H1 (cell line): Measurements from ENCODE around the gene P2RX7. TPM values are rescaled to one million over a fixed set of nuclear protein-coding genes. Genes with fewer than 3 reads are reported as not detected.

Experiments
- CTCF ChIA-PET: fragments of 300-600 bp; sonication (Branson Sonifier 250); formaldehyde crosslinking; loops from one replicate; lab custom pipeline; 2021; ENCODE audit not compliant: partially characterized antibody; lab: Charles Lee
- POLR2A ChIA-PET: fragments of 300-600 bp; sonication (Branson Sonifier 250); formaldehyde crosslinking; loops from one replicate; lab custom pipeline; 2021; ENCODE audit warnings: inconsistent platforms; ENCODE audit not compliant: partially characterized antibody; lab: Charles Lee
- DNase-seq, 2 experiments: peaks; one replicate each; pipeline versions ENCODE4 v3.0.0 to v3.0.0-alpha.2; 2010 to 2022; ENCODE audit warnings: low spot score in 2 of 2, low read depth in 1 of 2, mixed read lengths in 1 of 2
- FAIRE-seq: peaks from 2 replicates; lab custom pipeline; 2011; peaks lifted over from hg19 to GRCh38; lab: Jason Lieb, UNC
- H2AFZ ChIP-seq: 2 replicates; pipeline ENCODE4 v1.8.1; 2012; ENCODE audit warnings: low read length, inconsistent platforms
- H2AK5ac ChIP-seq: 2 replicates; pipeline ENCODE4 v1.6.1; 2013; ENCODE audit warnings: low read depth, low read length
- H2BK120ac ChIP-seq: replicated peaks from 2 replicates; pipeline ENCODE3; 2013; ENCODE audit warnings: low read depth, low read length, inconsistent platforms
- H2BK12ac ChIP-seq: 2 replicates; pipeline ENCODE4 v1.6.1; 2013; ENCODE audit warnings: low read depth, low read length
- H2BK15ac ChIP-seq: 2 replicates; pipeline ENCODE4 v1.6.1; 2013; ENCODE audit warnings: low read length
- H2BK20ac ChIP-seq: 2 replicates; pipeline ENCODE4 v1.6.1; 2013; ENCODE audit warnings: low read length
- H2BK5ac ChIP-seq: 2 replicates; pipeline ENCODE4 v1.6.1; 2013; ENCODE audit warnings: low read depth, low read length
- H3K14ac ChIP-seq: 2 replicates; pipeline ENCODE4 v1.6.1; 2013; ENCODE audit warnings: inconsistent platforms; ENCODE audit not compliant: insufficient read length
- H3K18ac ChIP-seq: 2 replicates; pipeline ENCODE4 v1.6.1; 2013; ENCODE audit warnings: low read length; ENCODE audit errors: extremely low read depth
- H3K23ac ChIP-seq: 2 replicates; pipeline ENCODE4 v1.6.1; 2013; ENCODE audit warnings: inconsistent platforms; ENCODE audit not compliant: insufficient read length
- H3K23me2 ChIP-seq: 2 replicates; pipeline ENCODE4 v1.6.1; 2013; ENCODE audit warnings: low read depth, low read length
- H3K27ac ChIP-seq: 2 replicates; pipeline ENCODE4 v1.6.1; 2011; ENCODE audit warnings: low read depth, low read length, inconsistent platforms
- H3K27me3 ChIP-seq, 4 experiments: replicated peaks in 1 of 4; 1 replicate in 1 of 4; 2 replicates in 3 of 4; pipeline versions ENCODE4 v1.6.1 to v1.8.1; 2011 to 2013; ENCODE audit warnings: low read length in 3 of 4, mild to moderate bottlenecking in 3 of 4, inconsistent platforms in 2 of 4, mixed read lengths in 2 of 4, moderate library complexity in 1 of 4; ENCODE audit not compliant: control insufficient read depth in 3 of 4, insufficient read depth in 3 of 4; ENCODE audit errors: extremely low read depth in 1 of 4
- H3K36me3 ChIP-seq, 4 experiments: 2 replicates each; pipeline versions ENCODE4 v1.6.1 to v1.8.1; 2011 to 2013; ENCODE audit warnings: mild to moderate bottlenecking in 4 of 4, low read length in 3 of 4, moderate library complexity in 2 of 4, control low read depth in 1 of 4, inconsistent platforms in 1 of 4; ENCODE audit not compliant: insufficient read depth in 4 of 4, control insufficient read depth in 2 of 4
- H3K4ac ChIP-seq: replicated peaks from 2 replicates; pipeline ENCODE3; 2013; ENCODE audit warnings: low read length, low read depth, mixed read lengths, inconsistent platforms; ENCODE audit not compliant: insufficient read length
- H3K4me1 ChIP-seq, 4 experiments: replicated peaks in 1 of 4; 1 replicate in 1 of 4; 2 replicates in 3 of 4; pipeline versions ENCODE4 v1.6.1 to v1.8.1; 2011 to 2013; ENCODE audit warnings: low read length in 3 of 4, inconsistent platforms in 2 of 4, mixed read lengths in 1 of 4; ENCODE audit not compliant: insufficient read depth in 4 of 4, control insufficient read depth in 3 of 4
- H3K4me2 ChIP-seq, 2 experiments: 2 replicates each; pipeline versions ENCODE4 v1.6.1 to v1.8.1; 2011 to 2013; ENCODE audit warnings: low read depth in 2 of 2, low read length in 2 of 2, control low read depth in 1 of 2, inconsistent platforms in 1 of 2, mild to moderate bottlenecking in 1 of 2; ENCODE audit not compliant: insufficient read depth in 1 of 2
- H3K4me3 ChIP-seq, 4 experiments: fragments of 200-600, 300-600 bp in 1 of 4; sonication (generic), shearing (Covaris generic), sonication (Bioruptor Twin) in 1 of 4; 2 replicates each; pipeline versions ENCODE4 v1.5.1 to v1.8.1; 2011 to 2016; ENCODE audit warnings: low read length in 4 of 4, low read depth in 3 of 4, control low read depth in 2 of 4, inconsistent platforms in 2 of 4, mild to moderate bottlenecking in 2 of 4, mixed read lengths in 1 of 4, moderate library complexity in 1 of 4; ENCODE audit not compliant: insufficient read depth in 2 of 4; ENCODE audit errors: extremely low read depth in 1 of 4
- H3K56ac ChIP-seq: replicated peaks from 2 replicates; pipeline ENCODE3; 2013; ENCODE audit warnings: low read depth, mild to moderate bottlenecking, mixed read lengths, low read length, inconsistent platforms; ENCODE audit not compliant: insufficient read length
- H3K79me1 ChIP-seq: 2 replicates; pipeline ENCODE4 v1.6.1; 2013; ENCODE audit warnings: low read depth, low read length, control low read depth
- H3K79me2 ChIP-seq, 2 experiments: 2 replicates each; pipeline versions ENCODE4 v1.6.1 to v1.8.1; 2012 to 2013; ENCODE audit warnings: low read length in 2 of 2, mild to moderate bottlenecking in 2 of 2, inconsistent platforms in 1 of 2; ENCODE audit not compliant: insufficient read depth in 2 of 2, control insufficient read depth in 1 of 2
- H3K9ac ChIP-seq, 4 experiments: replicated peaks in 1 of 4; 1 replicate in 1 of 4; 2 replicates in 3 of 4; pipeline versions ENCODE4 v1.6.1 to v1.8.1; 2011 to 2013; ENCODE audit warnings: low read depth in 3 of 4, low read length in 3 of 4, control low read depth in 2 of 4, mild to moderate bottlenecking in 2 of 4, moderate library complexity in 2 of 4, inconsistent platforms in 1 of 4; ENCODE audit errors: extremely low read depth in 1 of 4
- H3K9me3 ChIP-seq, 2 experiments: 2 replicates each; pipeline versions ENCODE4 v1.6.1 to v1.8.1; 2012 to 2013; ENCODE audit warnings: mild to moderate bottlenecking in 2 of 2, moderate library complexity in 2 of 2, control low read depth in 1 of 2, inconsistent platforms in 1 of 2, low read depth in 1 of 2, low read length in 1 of 2, mixed read lengths in 1 of 2; ENCODE audit not compliant: insufficient read depth in 2 of 2
- H4K20me1 ChIP-seq, 2 experiments: replicated peaks in 1 of 2; 2 replicates each; pipeline versions ENCODE3 to v1.8.1; 2011 to 2013; ENCODE audit warnings: inconsistent platforms in 2 of 2, low read length in 2 of 2, mild to moderate bottlenecking in 1 of 2; ENCODE audit not compliant: insufficient read depth in 2 of 2, control insufficient read depth in 1 of 2
- H4K5ac ChIP-seq: 2 replicates; pipeline ENCODE4 v1.6.1; 2013; ENCODE audit warnings: low read length, low read depth, mixed read lengths, inconsistent platforms; ENCODE audit not compliant: insufficient read length
- H4K8ac ChIP-seq: 2 replicates; pipeline ENCODE4 v1.8.0; 2013; ENCODE audit warnings: mild to moderate bottlenecking, moderate library complexity, low read length, inconsistent platforms; ENCODE audit not compliant: insufficient read depth; ENCODE audit errors: extremely low read depth
- H4K91ac ChIP-seq: replicated peaks from 2 replicates; pipeline ENCODE3; 2013; ENCODE audit warnings: low read length, mixed read lengths, inconsistent platforms; ENCODE audit not compliant: insufficient read length
- EGR1 ChIP-seq: IDR thresholded peaks from 2 replicates; pipeline ENCODE4 v1.6.1; 2011; ENCODE audit warnings: low read depth, low read length, borderline replicate concordance
- POLR2A ChIP-seq, 2 experiments: IDR thresholded peaks; 1 replicate in 1 of 2; 2 replicates in 1 of 2; pipeline ENCODE4 v1.6.1; 2011; ENCODE audit warnings: low read depth in 2 of 2, low read length in 2 of 2, mild to moderate bottlenecking in 2 of 2; ENCODE audit errors: control extremely low read depth in 1 of 2
- RFX5 ChIP-seq: IDR thresholded peaks from 2 replicates; pipeline ENCODE4 v1.6.1; 2011; ENCODE audit warnings: low read depth, low read length, improper control_type of control experiment, borderline replicate concordance
- SIRT6 ChIP-seq: IDR thresholded peaks from one replicate; pipeline ENCODE4 v1.7.1; 2012; ENCODE audit warnings: low read length, inconsistent platforms
- SP2 ChIP-seq: IDR thresholded peaks from 2 replicates; pipeline ENCODE4 v1.6.1; 2012; ENCODE audit warnings: mild to moderate bottlenecking, low read length, inconsistent platforms
- TBP ChIP-seq: IDR thresholded peaks from 2 replicates; pipeline ENCODE4 v1.6.1; 2011; ENCODE audit warnings: low read depth, low read length, improper control_type of control experiment
- WGBS, 2 experiments: shearing (Covaris generic) in 1 of 2; methylation state at CpG; one replicate each; pipeline versions ENCODE4 v1.1.6 to v1.1.7; 2013 to 2015; ENCODE audit warnings: low lambda C conversion rate in 2 of 2, mixed read lengths in 2 of 2, inconsistent platforms in 1 of 2, low coverage in 1 of 2, missing lambda C conversion rate in 1 of 2; ENCODE audit not compliant: insufficient replicate concordance in 2 of 2, insufficient coverage in 1 of 2, insufficient read length in 1 of 2; ENCODE audit errors: extremely low coverage in 1 of 2, missing lambda C conversion rate in 1 of 2; 5-methylcytosine and 5-hydroxymethylcytosine counted together
- polyA plus RNA-seq, 7 experiments: library from polyadenylated mRNA; depleted of rRNA in 3 of 7; stranded (reverse) in 5 of 7; unstranded in 2 of 7; fragments of >200 nt in 5 of 7; fragments of 200-250 nt in 2 of 7; gene quantifications; 1 replicate in 5 of 7; 2 replicates in 1 of 7; 4 replicates in 1 of 7; pipeline versions ENCODE4 v1.2.1 to v1.2.3, GENCODE V29; 2011 to 2013; ENCODE audit warnings: missing spikeins in 2 of 7, mixed read lengths in 2 of 7
- total RNA-seq: library from RNA; stranded (reverse); fragmentation: NEBNext Ultra II Directional; extraction: Animal tissue kit (Norgen Biotek cat#: 25700); gene quantifications from 2 replicates; pipeline ENCODE4 v1.2.1, GENCODE V29; 2021

The P2RX7 gene
- total and polyA plus RNA-seq, 2 of the 8 experiments (the other 6 are each of a cell fraction or from before 2014, with no cell fraction given), result 0.38 to 0.56 TPM

- TF ChIP-seq POLR2A (IDR thresholded peaks at IDR 0.05; ENCODE audit: control extremely low read depth in 1 of 2, low read depth in 2 of 2, low read length in 2 of 2) (no peak), EGR1 (no peak), RFX5 (no peak), SIRT6 (no peak), SP2 (no peak), TBP (no peak)
- H3K36me3 ChIP-seq, result no peaks in the 10 kb centered on the region
- FAIRE-seq, result no peak
Observed at GRCh38 chr12:121108492-121108891, 24.2 kb upstream of the P2RX7 start.

More at GRCh38 chr12:121108492-121108891, 24.2 kb upstream of the P2RX7 start:
- no peak overlapping the region for H2BK12ac ChIP-seq
- H4K8ac ChIP-seq, result no peak overlapping the region
- no peak overlapping the region for H2BK120ac ChIP-seq
- no peak overlapping the region for H3K14ac ChIP-seq
- no peak overlapping the region for H3K18ac ChIP-seq
- no peak overlapping the region for H3K27ac ChIP-seq
- no peaks in the 10 kb centered on the region for H3K9me3 ChIP-seq
- no peak overlapping the region for H4K91ac ChIP-seq
- DNase-seq, result no peak
- no peaks in the 10 kb centered on the region for H3K27me3 ChIP-seq
- H2AFZ ChIP-seq, result no peak overlapping the region
- no peaks in the 10 kb centered on the region for H3K79me2 ChIP-seq
- no peak overlapping the region for H3K23ac ChIP-seq
- no peak overlapping the region for H3K4ac ChIP-seq
- no peak overlapping the region for H3K56ac ChIP-seq
- POLR2A ChIA-PET, result no interaction called here
- H3K79me1 ChIP-seq, result no peaks in the 10 kb centered on the region
- CTCF ChIA-PET, result interaction anchor here (0.6 to 2.0 kb wide), 8 partner anchors 11 to 526 kb away, joined by 3 to 7 read pairs (median 3); no protein-coding TSS in a partner anchor
- H2BK5ac ChIP-seq, result no peak overlapping the region
- H3K9ac ChIP-seq, result no peak overlapping the region
- no peak overlapping the region for H2BK20ac ChIP-seq
- H3K23me2 ChIP-seq, result no peaks in the 10 kb centered on the region
- no peak overlapping the region for H3K4me3 ChIP-seq
- no peak overlapping the region for H4K5ac ChIP-seq
- no peaks in the 10 kb centered on the region for H3K4me1 ChIP-seq
- no peak overlapping the region for H2AK5ac ChIP-seq
- no peak overlapping the region for H2BK15ac ChIP-seq
- H3K4me2 ChIP-seq, result no peak overlapping the region
- no peaks in the 10 kb centered on the region for H4K20me1 ChIP-seq
- WGBS, 2 experiments, result 72% methylated on average over 5 of the region's 5 CpGs; no CpG with 5 or more reads in 1 of the 2 experiments
